MM.1S (cell line): ENCODE results near the gene DCAF11.

ENCODE experiments used
- DNase-seq: peaks from one replicate; pipeline ENCODE4 v3.0.0-alpha.2; 2015
- H2AFZ ChIP-seq: fragments of 300-600 bp; sonication (generic); 2 replicates; pipeline ENCODE4 v1.6.0; 2016; ENCODE audit warnings: antibody characterized with exemption, low read length
- H3F3A ChIP-seq: fragments of 300-600 bp; sonication (generic); 2 replicates; pipeline ENCODE4 v1.6.1; 2016; ENCODE audit warnings: mild to moderate bottlenecking, antibody characterized with exemption, low read length, moderate library complexity, mixed read lengths; ENCODE audit not compliant: insufficient read depth
- H3K27ac ChIP-seq: fragments of 300-600 bp; sonication (generic); 2 replicates; pipeline ENCODE4 v1.5.1; 2016; ENCODE audit warnings: mild to moderate bottlenecking, low read length
- H3K27me3 ChIP-seq: fragments of 300-600 bp; sonication (generic); replicated peaks from 2 replicates; pipeline ENCODE4 v1.6.0; 2016; ENCODE audit warnings: low read length; ENCODE audit not compliant: insufficient read depth
- H3K36me3 ChIP-seq: fragments of 300-600 bp; sonication (generic); replicated peaks from 2 replicates; pipeline ENCODE4 v1.6.1; 2016; ENCODE audit warnings: mild to moderate bottlenecking, low read length, mixed read lengths; ENCODE audit not compliant: insufficient read depth
- H3K4me1 ChIP-seq: fragments of 300-600 bp; sonication (generic); 2 replicates; pipeline ENCODE4 v1.6.1; 2016; ENCODE audit warnings: low read length, mixed read lengths
- H3K4me2 ChIP-seq: fragments of 300-600 bp; sonication (generic); 2 replicates; pipeline ENCODE4 v1.6.0; 2016; ENCODE audit warnings: low read depth, low read length
- H3K4me3 ChIP-seq: fragments of 300-600 bp; sonication (generic); 2 replicates; pipeline ENCODE4 v1.5.1; 2016; ENCODE audit warnings: low read length, mixed read lengths
- H3K79me2 ChIP-seq: fragments of 300-600 bp; sonication (generic); 2 replicates; pipeline ENCODE4 v1.6.1; 2016; ENCODE audit warnings: mixed run types, low read length, mixed read lengths
- H3K9ac ChIP-seq: fragments of 300-600 bp; sonication (generic); 2 replicates; pipeline ENCODE4 v1.6.1; 2016; ENCODE audit warnings: low read length, mixed read lengths
- H3K9me2 ChIP-seq: fragments of 300-600 bp; sonication (generic); replicated peaks from 2 replicates; pipeline ENCODE4 v1.6.1; 2016; ENCODE audit warnings: mild to moderate bottlenecking, low read length, mixed read lengths; ENCODE audit not compliant: insufficient read depth
- H3K9me3 ChIP-seq: fragments of 300-600 bp; sonication (generic); replicated peaks from 2 replicates; pipeline ENCODE4 v1.6.1; 2016; ENCODE audit warnings: mild to moderate bottlenecking, low read length, mixed read lengths; ENCODE audit not compliant: insufficient read depth
- H4K20me1 ChIP-seq: fragments of 300-600 bp; sonication (generic); 2 replicates; pipeline ENCODE4 v1.6.1; 2016; ENCODE audit warnings: mild to moderate bottlenecking, low read length, moderate library complexity, mixed read lengths; ENCODE audit not compliant: insufficient read depth
- CTCF ChIP-seq: fragments of 300-600 bp; sonication (generic); IDR thresholded peaks from 2 replicates; pipeline ENCODE4 v1.5.1; 2016; ENCODE audit warnings: antibody characterized with exemption, low read length, mixed read lengths
- EZH2 ChIP-seq: fragments of 300-600 bp; sonication (generic); optimal IDR thresholded peaks from 2 replicates; pipeline ENCODE3; 2017; ENCODE audit warnings: low read depth, mild to moderate bottlenecking, antibody characterized with exemption, low read length, mixed read lengths
- EZH2phosphoT487 ChIP-seq: fragments of 300-600 bp; sonication (generic); IDR thresholded peaks from 2 replicates; pipeline ENCODE4 v1.6.1; 2018; ENCODE audit warnings: antibody characterized with exemption, low read length

The DCAF11 gene

DNA sequence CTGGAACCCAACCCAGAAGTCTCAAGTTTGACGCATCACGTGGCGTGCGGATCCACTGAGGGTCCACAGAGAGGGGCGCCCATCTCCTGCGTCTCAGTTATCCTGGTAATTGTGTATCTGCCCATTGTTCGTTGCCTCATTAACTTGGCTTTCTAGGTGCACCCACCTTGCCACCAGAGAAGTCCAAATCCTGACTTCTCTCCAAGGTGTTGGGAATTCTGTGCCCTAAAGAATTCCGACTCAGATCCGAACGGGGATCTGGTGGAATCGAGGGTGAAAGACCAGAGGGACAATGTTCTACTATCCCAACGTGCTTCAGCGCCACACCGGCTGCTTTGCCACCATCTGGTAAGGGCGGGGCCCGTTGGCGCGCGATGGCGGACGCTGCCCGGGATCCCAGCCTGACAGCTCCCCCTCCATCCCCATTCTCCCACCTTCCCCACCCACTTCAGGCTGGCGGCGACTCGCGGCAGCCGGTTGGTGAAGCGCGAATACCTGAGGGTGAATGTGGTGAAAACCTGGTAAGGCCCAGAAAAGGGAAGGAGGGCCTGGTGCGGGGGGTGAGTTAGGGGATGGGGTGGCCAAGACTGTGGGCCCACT is 57.8 kb downstream of the DCAF11 start:
- Histone ChIP-seq H3K4me3 (no peak overlapping the region), H2AFZ (no peak overlapping the region)

DNA sequence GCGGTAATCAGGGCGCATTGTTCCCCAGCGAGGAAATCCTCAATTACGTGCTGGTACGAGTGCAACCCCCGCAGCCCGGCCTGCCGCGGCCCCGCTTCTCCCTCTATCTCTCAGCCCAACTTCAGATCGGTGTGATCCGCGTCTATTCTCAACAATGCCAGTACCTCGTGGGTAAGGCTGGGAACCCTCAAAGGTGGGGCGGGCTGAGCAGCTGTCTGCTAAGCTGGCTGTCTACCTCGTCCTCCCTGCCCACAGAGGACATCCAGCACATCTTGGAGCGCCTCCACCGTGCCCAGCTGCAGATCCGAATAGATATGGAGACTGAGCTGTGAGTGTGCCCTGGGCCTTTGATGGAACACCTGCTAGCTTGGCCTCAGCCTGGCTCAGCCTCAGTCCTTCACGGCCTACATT is 58.3 kb downstream of the DCAF11 start:
- H3K9me2 ChIP-seq: no peaks in the 10 kb centered on the region
- no peaks in the 10 kb centered on the region for H3K36me3 ChIP-seq
- no peaks in the 10 kb centered on the region for H3K79me2 ChIP-seq
- DNase-seq: no peak
- H4K20me1 ChIP-seq: no peaks in the 10 kb centered on the region
- no peak overlapping the region for H3K9ac ChIP-seq
- no peak overlapping the region for H2AFZ ChIP-seq
- TF ChIP-seq EZH2: no peak
- TF ChIP-seq CTCF: no peak
- TF ChIP-seq EZH2phosphoT487: no peak
- H3K4me1 ChIP-seq: no peaks in the 10 kb centered on the region
- no peaks in the 10 kb centered on the region for H3F3A ChIP-seq
- no peak overlapping the region for H3K4me2 ChIP-seq
- no peak overlapping the region for H3K27ac ChIP-seq
- H3K9me3 ChIP-seq: no peaks in the 10 kb centered on the region
- no peaks in the 10 kb centered on the region for H3K27me3 ChIP-seq
- no peak overlapping the region for H3K4me3 ChIP-seq

More for the DNA sequence above, 57.8 kb downstream of the DCAF11 start:
- no peaks in the 10 kb centered on the region for H4K20me1 ChIP-seq
- H3K36me3 ChIP-seq: no peaks in the 10 kb centered on the region
- H3K9me2 ChIP-seq: no peaks in the 10 kb centered on the region
- H3K27ac ChIP-seq: no peak overlapping the region
- TF ChIP-seq EZH2phosphoT487 (no peak), CTCF (no peak), EZH2 (no peak)
- H3K4me1 ChIP-seq: no peaks in the 10 kb centered on the region
- no peaks in the 10 kb centered on the region for H3K9me3 ChIP-seq
- H3K4me2 ChIP-seq: no peak overlapping the region
- H3K9ac ChIP-seq: no peak overlapping the region
- H3F3A ChIP-seq: no peaks in the 10 kb centered on the region
- DNase-seq: no peak
- no peaks in the 10 kb centered on the region for H3K79me2 ChIP-seq
- no peaks in the 10 kb centered on the region for H3K27me3 ChIP-seq
